Epithelial cell of esophagus (primary cell): ENCODE measurements around the gene MS4A12.
"Not testable (repeated sequence)": the region's sequence is repeated elsewhere in the genome, so short reads cannot be mapped to it uniquely, and the experiment has no call there.

Experiments
- DNase-seq: peaks from one replicate; pipeline ENCODE4 v3.0.0; 2010; ENCODE audit warnings: low read depth
- H3K4me3 ChIP-seq: 2 replicates; pipeline ENCODE4 v1.5.1; 2011; ENCODE audit warnings: mild to moderate bottlenecking, low read length, control low read depth
- CTCF ChIP-seq: IDR thresholded peaks from 2 replicates; pipeline ENCODE4 v1.5.1; 2011; ENCODE audit warnings: low read depth, mild to moderate bottlenecking, low read length, control low read depth, inconsistent platforms; ENCODE audit not compliant: insufficient read depth; ENCODE audit errors: missing control alignments

MS4A12 gene

GRCh38 chr11:60512651-60513225 is 20.2 kb downstream of the MS4A12 start:
- TF ChIP-seq CTCF, result no peak
- no peak for DNase-seq
- H3K4me3 ChIP-seq, result no peak overlapping the region

GRCh38 chr11:60513496-60514460 is 21.2 kb downstream of the MS4A12 start:
- no peak for DNase-seq
- no peak for TF ChIP-seq CTCF
- no peak overlapping the region for H3K4me3 ChIP-seq

GRCh38 chr11:60515144-60515855 is 22.7 kb downstream of the MS4A12 start, which contains the start of gene MS4A13:
MS4A13 (plus strand) TSS chr11:60515392; CDS start chr11:60518084, 2,692 bp downstream.
- no peak for DNase-seq
- H3K4me3 ChIP-seq, result no peak within 1 kb of the TSS
- no peak for TF ChIP-seq CTCF

GRCh38 chr11:60528465-60528864 is 35.9 kb downstream of the MS4A12 start:
- no peak overlapping the region for H3K4me3 ChIP-seq
- no peak for TF ChIP-seq CTCF
- DNase-seq, result no peak

- TF ChIP-seq CTCF, result no peak
- no peak overlapping the region for H3K4me3 ChIP-seq
- no peak for DNase-seq
These were observed 36.4 kb downstream of the MS4A12 start for GRCh38 chr11:60528934-60529333.

- H3K4me3 ChIP-seq, result no peak overlapping the region
- TF ChIP-seq CTCF, result no peak
- DNase-seq, result no peak
These were observed 38.0 kb downstream of the MS4A12 start for GRCh38 chr11:60530454-60531100.

GRCh38 chr11:60532383-60532782 is 39.8 kb downstream of the MS4A12 start:
- DNase-seq, H3K4me3 ChIP-seq: not testable (repeated sequence)

- H3K4me3 ChIP-seq, DNase-seq: not testable (repeated sequence)
These were observed 46.0 kb downstream of the MS4A12 start for GRCh38 chr11:60538627-60539026.
